A549 (cell line): Measurements from ENCODE around the gene BICRAL.

Source experiments
- FOSL2 ChIP-seq, 2 experiments: fragments of 450-650 bp in 1 of 2; fragments of >200 bp in 1 of 2; sonication (Bioruptor Twin) in 1 of 2; formaldehyde crosslinking; IDR thresholded peaks; 2 replicates each; pipeline versions ENCODE4 v1.5.0 to v1.6.1; 2016 to 2020; ENCODE audit warnings: mild to moderate bottlenecking in 1 of 2, moderate library complexity in 1 of 2
- RAD21 ChIP-seq, 2 experiments: fragments of >200 bp in 1 of 2; sonication (Bioruptor Twin) in 1 of 2; formaldehyde crosslinking in 1 of 2; IDR thresholded peaks in 1 of 2; conservative IDR thresholded peaks in 1 of 2; 2 replicates in 1 of 2; 3 replicates in 1 of 2; pipeline ENCODE4 v1.6.1; 2012 to 2018; ENCODE audit warnings: inconsistent platforms in 1 of 2
- RFX5 ChIP-seq: fragments of 450-650 bp; IDR thresholded peaks from 2 replicates; pipeline ENCODE4 v1.7.1; 2014; ENCODE audit warnings: antibody characterized with exemption, mild to moderate bottlenecking, moderate library complexity
- TF ChIP-seq, protein P1 (sequence below): fragments of 200-600 bp; sonication (generic); IDR thresholded peaks from 2 replicates; pipeline ENCODE4 v1.6.1; 2016; ENCODE audit warnings: antibody characterized with exemption, mild to moderate bottlenecking, moderate library complexity
- TF ChIP-seq, protein P2 (sequence below): fragments of >200 bp; sonication (Bioruptor Twin); formaldehyde crosslinking; IDR thresholded peaks from 3 replicates; pipeline ENCODE4 v1.5.1; 2016

DNA sequence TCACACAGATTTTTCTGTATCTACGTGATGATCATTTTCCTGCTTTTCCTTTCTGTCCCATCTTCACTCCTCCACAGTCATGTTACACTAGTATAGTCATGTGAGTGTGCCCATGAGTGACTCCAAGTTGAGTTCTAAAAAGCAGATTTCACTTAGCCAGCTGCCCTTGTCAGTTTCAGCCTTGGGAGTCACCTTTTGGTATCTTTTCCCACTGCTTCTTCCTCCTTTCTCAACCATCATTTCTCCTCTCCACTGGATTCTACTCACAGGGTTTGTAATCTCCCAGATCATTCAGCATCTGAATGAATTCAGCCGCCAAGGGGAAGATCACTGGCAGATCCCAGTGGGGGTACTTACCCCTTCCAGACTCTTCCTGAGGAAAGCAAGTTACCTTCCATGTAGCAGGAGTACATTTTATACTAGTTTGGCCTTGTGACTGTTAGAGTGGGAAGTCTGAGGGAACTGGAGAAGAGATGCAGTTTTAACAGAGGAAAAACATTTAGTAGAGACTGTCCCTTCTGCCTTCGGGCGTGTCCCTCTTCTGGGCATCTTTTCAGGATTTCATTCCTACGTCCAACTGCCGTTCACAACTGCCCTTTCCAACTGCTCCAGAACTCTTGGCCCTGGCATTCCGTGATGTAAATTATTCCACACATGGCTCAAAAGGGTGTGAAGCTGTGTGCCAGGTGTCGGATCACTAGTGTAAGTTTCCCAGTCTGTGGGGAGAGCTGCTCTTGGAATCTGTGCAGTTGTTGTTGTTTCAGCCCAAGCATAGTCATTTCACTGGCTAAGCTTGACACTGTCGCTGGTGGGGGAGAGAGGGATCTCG lies 38.9 kb downstream of the BICRAL start:
- TF ChIP-seq, protein P1, sequence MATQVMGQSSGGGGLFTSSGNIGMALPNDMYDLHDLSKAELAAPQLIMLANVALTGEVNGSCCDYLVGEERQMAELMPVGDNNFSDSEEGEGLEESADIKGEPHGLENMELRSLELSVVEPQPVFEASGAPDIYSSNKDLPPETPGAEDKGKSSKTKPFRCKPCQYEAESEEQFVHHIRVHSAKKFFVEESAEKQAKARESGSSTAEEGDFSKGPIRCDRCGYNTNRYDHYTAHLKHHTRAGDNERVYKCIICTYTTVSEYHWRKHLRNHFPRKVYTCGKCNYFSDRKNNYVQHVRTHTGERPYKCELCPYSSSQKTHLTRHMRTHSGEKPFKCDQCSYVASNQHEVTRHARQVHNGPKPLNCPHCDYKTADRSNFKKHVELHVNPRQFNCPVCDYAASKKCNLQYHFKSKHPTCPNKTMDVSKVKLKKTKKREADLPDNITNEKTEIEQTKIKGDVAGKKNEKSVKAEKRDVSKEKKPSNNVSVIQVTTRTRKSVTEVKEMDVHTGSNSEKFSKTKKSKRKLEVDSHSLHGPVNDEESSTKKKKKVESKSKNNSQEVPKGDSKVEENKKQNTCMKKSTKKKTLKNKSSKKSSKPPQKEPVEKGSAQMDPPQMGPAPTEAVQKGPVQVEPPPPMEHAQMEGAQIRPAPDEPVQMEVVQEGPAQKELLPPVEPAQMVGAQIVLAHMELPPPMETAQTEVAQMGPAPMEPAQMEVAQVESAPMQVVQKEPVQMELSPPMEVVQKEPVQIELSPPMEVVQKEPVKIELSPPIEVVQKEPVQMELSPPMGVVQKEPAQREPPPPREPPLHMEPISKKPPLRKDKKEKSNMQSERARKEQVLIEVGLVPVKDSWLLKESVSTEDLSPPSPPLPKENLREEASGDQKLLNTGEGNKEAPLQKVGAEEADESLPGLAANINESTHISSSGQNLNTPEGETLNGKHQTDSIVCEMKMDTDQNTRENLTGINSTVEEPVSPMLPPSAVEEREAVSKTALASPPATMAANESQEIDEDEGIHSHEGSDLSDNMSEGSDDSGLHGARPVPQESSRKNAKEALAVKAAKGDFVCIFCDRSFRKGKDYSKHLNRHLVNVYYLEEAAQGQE: no peak
- TF ChIP-seq RFX5 (no peak), FOSL2 (IDR thresholded peaks at IDR 0.05) (no peak), FOSL2 (CRISPR knock-in tag; IDR thresholded peaks at IDR 0.05) (no peak), RAD21 (conservative IDR thresholded peaks at IDR 0.05 in 1 of 2, IDR thresholded peaks at IDR 0.05 in 1 of 2) (no peak)
- TF ChIP-seq, protein P2, sequence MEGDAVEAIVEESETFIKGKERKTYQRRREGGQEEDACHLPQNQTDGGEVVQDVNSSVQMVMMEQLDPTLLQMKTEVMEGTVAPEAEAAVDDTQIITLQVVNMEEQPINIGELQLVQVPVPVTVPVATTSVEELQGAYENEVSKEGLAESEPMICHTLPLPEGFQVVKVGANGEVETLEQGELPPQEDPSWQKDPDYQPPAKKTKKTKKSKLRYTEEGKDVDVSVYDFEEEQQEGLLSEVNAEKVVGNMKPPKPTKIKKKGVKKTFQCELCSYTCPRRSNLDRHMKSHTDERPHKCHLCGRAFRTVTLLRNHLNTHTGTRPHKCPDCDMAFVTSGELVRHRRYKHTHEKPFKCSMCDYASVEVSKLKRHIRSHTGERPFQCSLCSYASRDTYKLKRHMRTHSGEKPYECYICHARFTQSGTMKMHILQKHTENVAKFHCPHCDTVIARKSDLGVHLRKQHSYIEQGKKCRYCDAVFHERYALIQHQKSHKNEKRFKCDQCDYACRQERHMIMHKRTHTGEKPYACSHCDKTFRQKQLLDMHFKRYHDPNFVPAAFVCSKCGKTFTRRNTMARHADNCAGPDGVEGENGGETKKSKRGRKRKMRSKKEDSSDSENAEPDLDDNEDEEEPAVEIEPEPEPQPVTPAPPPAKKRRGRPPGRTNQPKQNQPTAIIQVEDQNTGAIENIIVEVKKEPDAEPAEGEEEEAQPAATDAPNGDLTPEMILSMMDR: no peak
